RPMI7951 (cell line): ENCODE measurements around the gene STYXL1. TPM values are rescaled to one million over a fixed set of nuclear protein-coding genes. Genes with fewer than 3 reads are reported as not detected.

ENCODE experiments used
- DNase-seq: peaks from one replicate; pipeline ENCODE4 v3.0.0-alpha.2; 2012; ENCODE audit warnings: low read depth
- total RNA-seq: library from RNA; depleted of rRNA; stranded (reverse); fragments of >200 nt; shearing (Covaris generic); gene quantifications from 2 replicates; pipeline ENCODE4 v1.2.3, GENCODE V29; 2014; rRNA removed

Gene STYXL1
- total RNA-seq, 1 experiment from 2014 or later = 81.9 TPM

GRCh38 chr7:75960372-75960771, 87.4 kb downstream of the STYXL1 start:
- no peak for DNase-seq

- no peak for DNase-seq
Observed at GRCh38 chr7:75958802-75959543, 88.8 kb downstream of the STYXL1 start.

- DNase-seq = no peak
Observed at GRCh38 chr7:75957021-75957736, 90.6 kb downstream of the STYXL1 start.

- no peak for DNase-seq
Observed at GRCh38 chr7:75955331-75955955, 92.4 kb downstream of the STYXL1 start.

- no peak for DNase-seq
Observed at GRCh38 chr7:75953931-75954330, 93.9 kb downstream of the STYXL1 start.

- no peak for DNase-seq
Observed at GRCh38 chr7:75953431-75953830, 94.4 kb downstream of the STYXL1 start.

GRCh38 chr7:75951506-75951905, 96.3 kb downstream of the STYXL1 start:
- peak; percentile 54 for DNase-seq

GRCh38 chr7:75950111-75950681, 97.6 kb downstream of the STYXL1 start:
- DNase-seq = no peak

GRCh38 chr7:75948179-75948578, 99.6 kb downstream of the STYXL1 start:
- DNase-seq = no peak

Other genes with a start within 250 kb of the STYXL1 start
- gene CCL24, start 234.2 kb downstream of the STYXL1 start, total RNA-seq = not detected in 2 replicates
- 49.7 and 60.3 TPM in 2 replicates for gene RHBDD2, start 169.0 kb downstream of the STYXL1 start, total RNA-seq
- 33.3 and 34.8 TPM in 2 replicates for gene POR, start 132.8 kb downstream of the STYXL1 start, total RNA-seq
- 26.8 and 27.8 TPM in 2 replicates for gene TMEM120A, start 53.4 kb downstream of the STYXL1 start, total RNA-seq
- gene MDH2, start 106 bp upstream of the STYXL1 start, total RNA-seq = 84.1 and 97.4 TPM in 2 replicates
- gene SRRM3, start 153.9 kb upstream of the STYXL1 start, total RNA-seq = not detected in 2 replicates